Ureter (tissue), 1 donor: ENCODE data around the gene OR2A42. TPM values are rescaled to one million over a fixed set of nuclear protein-coding genes. Genes with fewer than 3 reads are reported as not detected.
"Not testable (repeated sequence)": the region's sequence is repeated elsewhere in the genome, so short reads cannot be mapped to it uniquely, and the experiment has no call there.

Experiments used
- DNase-seq: peaks from one replicate; pipeline ENCODE4 v3.0.0-alpha.2; 2020; ENCODE audit warnings: low spot score
- total RNA-seq: library from RNA; stranded (reverse); gene quantifications from one replicate; pipeline ENCODE4 v1.2.4, GENCODE V29; 2023
- donor health status: DM: yes; HTN: yes; CAD: no.

Gene OR2A42
- total RNA-seq, 1 donor from 2014 or later, result 0.08 TPM

GRCh38 chr7:144223675-144224074 is 15.7 kb downstream of the OR2A42 start:
- DNase-seq, result not testable (repeated sequence)

- DNase-seq, result not testable (repeated sequence)
Observed at GRCh38 chr7:144220531-144220930, 18.9 kb downstream of the OR2A42 start.

- DNase-seq, result not testable (repeated sequence)
Observed at GRCh38 chr7:144219149-144219548, 20.3 kb downstream of the OR2A42 start.

GRCh38 chr7:144218581-144218980 is 20.8 kb downstream of the OR2A42 start:
- DNase-seq, result not testable (repeated sequence)

- DNase-seq, result not testable (repeated sequence)
Observed at GRCh38 chr7:144217200-144217599, 22.2 kb downstream of the OR2A42 start.

GRCh38 chr7:144205306-144205705 is 34.1 kb downstream of the OR2A42 start:
- DNase-seq, result not testable (repeated sequence)

- not testable (repeated sequence) for DNase-seq
Observed at GRCh38 chr7:144203086-144203485, 36.3 kb downstream of the OR2A42 start.

GRCh38 chr7:144201978-144202377 is 37.4 kb downstream of the OR2A42 start:
- not testable (repeated sequence) for DNase-seq

GRCh38 chr7:144198934-144199333 is 40.5 kb downstream of the OR2A42 start:
- DNase-seq, result not testable (repeated sequence)

- not testable (repeated sequence) for DNase-seq
Observed at GRCh38 chr7:144195212-144195872, 44.1 kb downstream of the OR2A42 start, which contains the start of gene ARHGEF35. ARHGEF35 (minus strand) TSS chr7:144195833; CDS start chr7:144188383, 7,450 bp downstream.

GRCh38 chr7:144194453-144194852 is 45.0 kb downstream of the OR2A42 start:
- DNase-seq, result not testable (repeated sequence)

- not testable (repeated sequence) for DNase-seq
Observed at GRCh38 chr7:144193782-144194181, 45.6 kb downstream of the OR2A42 start.

GRCh38 chr7:144188578-144189171 is 50.7 kb downstream of the OR2A42 start:
- not testable (repeated sequence) for DNase-seq

- DNase-seq, result not testable (repeated sequence)
Observed at GRCh38 chr7:144187848-144188247, 51.6 kb downstream of the OR2A42 start.

GRCh38 chr7:144183166-144183565 is 56.2 kb downstream of the OR2A42 start, which contains the start of gene CTAGE4:
CTAGE4 (plus strand) TSS chr7:144183466; CDS start chr7:144183504, 38 bp downstream.
- DNase-seq, result not testable (repeated sequence)

- DNase-seq, result not testable (repeated sequence)
Observed at GRCh38 chr7:144179165-144179479, 60.3 kb downstream of the OR2A42 start.

- DNase-seq, result not testable (repeated sequence)
Observed at GRCh38 chr7:144178380-144179164, 60.8 kb downstream of the OR2A42 start.

Other genes starting within 250 kb of the OR2A42 start
- not detected for gene OR6B1, start 239.3 kb downstream of the OR2A42 start, total RNA-seq
- not detected for gene OR2A5, start 190.7 kb downstream of the OR2A42 start, total RNA-seq
- not detected for gene OR2A25, start 169.8 kb downstream of the OR2A42 start, total RNA-seq
- gene OR2A12, start 153.3 kb downstream of the OR2A42 start, total RNA-seq, result not detected
- not detected for gene OR2A2, start 130.0 kb downstream of the OR2A42 start, total RNA-seq
- gene OR2A14, start 116.4 kb downstream of the OR2A42 start, total RNA-seq, result not detected
- 4.0 TPM for gene CTAGE4, start 56.1 kb downstream of the OR2A42 start, total RNA-seq
- 9.7 TPM for gene ARHGEF35, start 43.8 kb downstream of the OR2A42 start, total RNA-seq
- 10.8 TPM for gene OR2A7, start 25.2 kb upstream of the OR2A42 start, total RNA-seq
- 3.2 TPM for gene CTAGE8, start 29.7 kb upstream of the OR2A42 start, total RNA-seq
- not detected for gene OR2A1, start 72.8 kb upstream of the OR2A42 start, total RNA-seq
- 27.3 TPM for gene ARHGEF5, start 115.8 kb upstream of the OR2A42 start, total RNA-seq
- not detected for gene NOBOX, start 164.1 kb upstream of the OR2A42 start, total RNA-seq